ENCODE results near the gene KCNC3.
A peak's percentile ranks its signal among the peaks of the same experiment; 100 is the strongest.

KCNC3 gene

DNA sequence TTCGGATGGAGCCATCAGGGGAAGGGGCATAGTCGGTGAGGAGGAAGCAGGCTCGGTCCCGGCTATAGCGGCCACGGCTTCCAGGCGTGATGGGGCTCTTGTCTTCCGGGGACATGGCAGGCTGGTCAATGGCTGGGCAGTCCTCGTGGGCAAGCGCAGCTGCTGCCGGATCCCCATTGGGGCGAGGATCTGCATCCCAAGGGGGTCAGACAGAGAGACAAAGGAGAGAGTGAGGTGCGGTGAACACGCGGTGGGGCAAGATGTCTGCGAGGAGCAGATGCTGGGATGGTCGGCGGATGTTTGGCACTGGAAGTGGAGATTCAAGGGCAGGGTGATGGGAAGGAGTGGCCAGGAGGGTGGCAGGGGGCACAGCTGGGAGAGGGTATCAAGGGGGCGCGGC lies 8.6 kb downstream of the KCNC3 start:
- DNase-seq (ENCODE audit: low read depth): no peak
- no peak overlapping the region for H3K4me3 ChIP-seq (ENCODE audit: low read depth, low read length)
- TF ChIP-seq, protein P1, sequence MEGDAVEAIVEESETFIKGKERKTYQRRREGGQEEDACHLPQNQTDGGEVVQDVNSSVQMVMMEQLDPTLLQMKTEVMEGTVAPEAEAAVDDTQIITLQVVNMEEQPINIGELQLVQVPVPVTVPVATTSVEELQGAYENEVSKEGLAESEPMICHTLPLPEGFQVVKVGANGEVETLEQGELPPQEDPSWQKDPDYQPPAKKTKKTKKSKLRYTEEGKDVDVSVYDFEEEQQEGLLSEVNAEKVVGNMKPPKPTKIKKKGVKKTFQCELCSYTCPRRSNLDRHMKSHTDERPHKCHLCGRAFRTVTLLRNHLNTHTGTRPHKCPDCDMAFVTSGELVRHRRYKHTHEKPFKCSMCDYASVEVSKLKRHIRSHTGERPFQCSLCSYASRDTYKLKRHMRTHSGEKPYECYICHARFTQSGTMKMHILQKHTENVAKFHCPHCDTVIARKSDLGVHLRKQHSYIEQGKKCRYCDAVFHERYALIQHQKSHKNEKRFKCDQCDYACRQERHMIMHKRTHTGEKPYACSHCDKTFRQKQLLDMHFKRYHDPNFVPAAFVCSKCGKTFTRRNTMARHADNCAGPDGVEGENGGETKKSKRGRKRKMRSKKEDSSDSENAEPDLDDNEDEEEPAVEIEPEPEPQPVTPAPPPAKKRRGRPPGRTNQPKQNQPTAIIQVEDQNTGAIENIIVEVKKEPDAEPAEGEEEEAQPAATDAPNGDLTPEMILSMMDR (IDR thresholded peaks at IDR 0.05; ENCODE audit: insufficient read depth, low read depth, low read length, missing control alignments): no peak

DNA sequence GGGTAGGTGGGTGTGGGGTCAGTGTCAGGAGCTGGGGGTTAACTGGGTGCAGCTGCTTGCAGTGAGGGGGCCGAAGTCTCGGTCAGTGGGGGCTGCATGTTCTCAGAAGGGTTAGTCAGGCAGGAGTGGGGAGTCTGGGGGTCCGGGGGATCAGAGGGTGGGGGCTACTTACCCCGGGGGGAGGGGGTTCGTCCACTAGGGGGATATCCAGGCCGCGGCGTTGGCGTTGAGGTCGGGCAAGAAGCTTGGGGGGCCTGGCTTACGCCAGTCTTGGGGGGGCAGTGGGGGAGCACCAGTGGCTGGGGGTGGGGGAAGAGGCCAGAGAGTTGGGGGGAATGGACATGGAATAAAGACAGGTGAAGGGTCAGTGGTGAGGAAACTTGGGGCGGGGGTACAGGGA lies 9.1 kb downstream of the KCNC3 start:
- no peak for DNase-seq (ENCODE audit: low read depth)
- TF ChIP-seq, protein P1 (IDR thresholded peaks at IDR 0.05; ENCODE audit: insufficient read depth, low read depth, low read length, missing control alignments): no peak
- H3K4me3 ChIP-seq (ENCODE audit: low read depth, low read length): no peak overlapping the region

DNA sequence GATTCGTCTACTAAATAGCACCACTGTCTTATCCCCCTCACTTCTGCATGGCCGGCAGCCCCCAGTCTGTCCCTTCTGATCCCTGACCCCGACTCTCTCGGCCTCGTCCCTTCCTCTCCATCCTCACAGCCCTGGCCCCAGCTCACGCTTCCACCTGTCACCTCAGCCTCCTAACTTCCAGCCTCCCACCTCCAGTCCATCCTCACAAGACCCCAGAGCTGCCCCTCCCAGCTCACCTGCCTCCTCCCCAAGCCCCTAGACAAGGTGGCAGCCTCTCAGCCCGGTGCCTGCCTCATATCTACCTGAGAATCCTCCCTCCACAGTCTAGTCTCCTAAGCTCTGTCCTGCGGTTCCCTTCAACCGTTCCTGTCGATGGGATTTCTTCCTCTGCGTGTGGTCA lies 10.0 kb downstream of the KCNC3 start:
- DNase-seq (ENCODE audit: low read depth): no peak
- TF ChIP-seq, protein P1 (IDR thresholded peaks at IDR 0.05; ENCODE audit: insufficient read depth, low read depth, low read length, missing control alignments): no peak

DNA sequence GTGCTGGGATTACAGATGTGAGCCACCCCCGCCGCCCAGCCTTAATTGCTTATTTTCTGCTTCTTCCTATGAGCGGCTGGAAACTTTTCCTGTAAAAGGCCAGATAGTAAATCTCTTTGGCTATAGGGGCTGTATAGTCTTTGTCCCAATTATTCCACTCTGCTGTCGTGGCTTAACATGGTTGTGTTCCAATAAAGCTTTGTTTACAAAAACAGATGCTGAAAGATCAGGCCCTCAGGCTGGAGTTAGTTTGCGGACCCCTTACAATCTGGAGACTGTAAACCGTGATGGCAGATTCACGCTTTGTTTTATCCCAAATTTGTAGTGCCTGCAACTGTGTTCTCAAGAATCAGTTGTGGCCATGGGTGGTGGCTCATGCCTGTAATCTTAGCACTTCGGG lies 10.7 kb downstream of the KCNC3 start:
- no peak for DNase-seq (ENCODE audit: low read depth)
- TF ChIP-seq, protein P1 (IDR thresholded peaks at IDR 0.05; ENCODE audit: insufficient read depth, low read depth, low read length, missing control alignments): no peak
- no peak overlapping the region for H3K4me3 ChIP-seq (ENCODE audit: low read depth, low read length)

More for the DNA sequence above, 10.0 kb downstream of the KCNC3 start:
- no peak overlapping the region for H3K4me3 ChIP-seq (ENCODE audit: low read depth, low read length)

DNA sequence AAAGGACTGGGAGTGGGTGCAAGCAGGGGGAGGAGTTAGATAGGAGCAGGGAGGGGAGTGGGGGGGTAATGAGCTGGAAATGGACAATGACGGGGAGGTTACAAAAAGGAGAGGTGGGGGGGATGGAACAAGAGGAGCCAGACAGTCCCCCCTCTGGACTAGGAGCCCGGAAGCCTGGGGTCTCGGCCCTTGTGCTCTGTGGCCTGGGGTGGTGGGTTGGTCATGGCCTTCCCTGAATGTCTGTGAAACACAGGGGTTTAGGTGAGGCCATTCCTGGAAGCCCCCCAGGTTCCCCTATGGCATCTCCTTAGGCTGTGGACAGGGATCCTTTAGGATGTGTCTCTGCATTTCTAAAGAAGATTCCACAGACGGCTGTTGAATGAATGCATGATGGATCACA lies 12.1 kb downstream of the KCNC3 start:
- no peak overlapping the region for H3K4me3 ChIP-seq (ENCODE audit: low read depth, low read length)
- TF ChIP-seq, protein P1 (IDR thresholded peaks at IDR 0.05; ENCODE audit: insufficient read depth, low read depth, low read length, missing control alignments): no peak
- no peak for DNase-seq (ENCODE audit: low read depth)

DNA sequence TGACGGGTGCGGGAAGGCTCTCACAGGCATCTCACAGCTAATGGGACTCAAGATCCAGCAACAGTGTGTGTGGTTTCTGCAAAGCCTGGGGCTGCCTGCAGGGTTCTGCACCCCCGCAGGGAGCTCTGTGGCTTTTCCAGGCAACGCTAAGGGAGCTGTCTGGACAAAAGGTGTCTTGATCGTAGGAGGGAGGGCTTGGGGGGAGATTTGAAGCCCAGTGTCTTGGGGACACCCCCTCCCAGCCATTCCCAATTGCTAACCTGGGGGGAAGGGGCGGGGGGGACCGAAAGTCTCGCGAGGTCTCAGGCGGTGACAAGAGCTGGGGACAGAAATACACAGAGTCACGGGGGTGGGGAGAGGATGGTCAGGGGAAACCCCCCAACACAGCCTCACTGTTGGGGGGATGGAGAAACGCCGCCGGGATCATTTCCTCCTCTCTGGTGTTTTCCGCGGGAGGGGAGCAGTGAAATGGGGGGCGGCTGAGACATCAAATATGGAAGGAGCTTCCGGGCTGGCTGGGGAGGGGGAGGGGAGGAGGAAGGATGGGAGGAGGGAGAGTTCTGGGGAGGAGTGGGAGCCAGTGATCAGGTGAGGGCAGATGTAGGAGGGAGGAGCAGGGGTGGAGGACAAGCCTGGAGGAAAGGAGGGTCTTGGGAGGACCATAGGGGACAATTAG lies 13.3 kb downstream of the KCNC3 start:
- TF ChIP-seq, protein P1 (IDR thresholded peaks at IDR 0.05; ENCODE audit: insufficient read depth, low read depth, low read length, missing control alignments): peak; percentile 0
- peak; percentile 58 for DNase-seq (ENCODE audit: low read depth)
- H3K4me3 ChIP-seq (ENCODE audit: low read depth, low read length): peak overlapping the region; percentile 30
